Suprapubic skin (tissue), 4 donors: Measurements from ENCODE around the gene CNN3. TPM values are rescaled to one million over a fixed set of nuclear protein-coding genes. Genes with fewer than 3 reads are reported as not detected.
A peak's percentile ranks its signal among the peaks of the same experiment; 100 is the strongest.
"Not testable (repeated sequence)": the region's sequence is repeated elsewhere in the genome, so short reads cannot be mapped to it uniquely, and the experiment has no call there.

Source experiments
- DNase-seq, 2 donors: peaks; one replicate each; pipeline ENCODE4 v3.0.0-alpha.2; 2019; ENCODE audit warnings: low spot score in 2 of 2
- H3K27ac ChIP-seq: fragments of 200-600 bp; sonication (generic); one replicate; pipeline ENCODE4 v1.5.1; 2019
- H3K27me3 ChIP-seq: fragments of 200-600 bp; sonication (generic); one replicate; pipeline ENCODE4 v1.5.1; 2019
- H3K36me3 ChIP-seq: fragments of 200-600 bp; sonication (generic); one replicate; pipeline ENCODE4 v1.5.1; 2019
- H3K4me1 ChIP-seq: fragments of 200-600 bp; sonication (generic); one replicate; pipeline ENCODE4 v1.5.1; 2019
- H3K4me3 ChIP-seq: fragments of 200-600 bp; sonication (generic); one replicate; pipeline ENCODE4 v1.5.1; 2019; ENCODE audit warnings: mild to moderate bottlenecking
- H3K9me3 ChIP-seq: fragments of 200-600 bp; sonication (generic); one replicate; pipeline ENCODE4 v1.5.1; 2019
- CTCF ChIP-seq, 2 donors: fragments of 200-600 bp in 1 of 2; fragments of 450-650 bp in 1 of 2; sonication (generic) in 1 of 2; IDR thresholded peaks; one replicate each; pipeline ENCODE4 v1.5.1; 2016 to 2019; ENCODE audit warnings: antibody characterized with exemption in 2 of 2, mild to moderate bottlenecking in 1 of 2, moderate library complexity in 1 of 2
- EP300 ChIP-seq: sonication (generic); formaldehyde crosslinking; IDR thresholded peaks from one replicate; pipeline ENCODE4 v1.6.1; 2017; ENCODE audit warnings: antibody characterized with exemption
- POLR2A ChIP-seq, 2 donors: fragments of 450-650 bp; IDR thresholded peaks; one replicate each; pipeline ENCODE4 v1.6.1; 2017; ENCODE audit warnings: antibody characterized with exemption in 2 of 2, mild to moderate bottlenecking in 2 of 2, moderate library complexity in 2 of 2
- POLR2AphosphoS5 ChIP-seq, 3 donors: sonication (generic); formaldehyde crosslinking; IDR thresholded peaks; one replicate each; pipeline ENCODE4 v1.6.1; 2017; ENCODE audit warnings: antibody characterized with exemption in 3 of 3
- WGBS: methylation state at CpG from one replicate; pipeline ENCODE4 v1.1.5; 2018; 5-methylcytosine and 5-hydroxymethylcytosine counted together
- total RNA-seq, 4 donors: library from RNA; depleted of rRNA; stranded (reverse); fragments of >200 nt; gene quantifications; one replicate each; pipeline ENCODE4 v1.1.0, GENCODE V29; 2016

CNN3 gene
- total RNA-seq, 4 donors from 2014 or later, result 52.3 to 73.7 (median 58.6) TPM

GRCh38 chr1:94947437-94947836 is 20.5 kb upstream of the CNN3 start:
- no peak for DNase-seq
- Histone ChIP-seq H3K4me3 (no peak overlapping the region), H3K9me3 (no peaks in the 10 kb centered on the region), H3K4me1 (peaks cover 33% of the 10 kb centered on the region), H3K27me3 (no peaks in the 10 kb centered on the region), H3K27ac (no peak overlapping the region), H3K36me3 (no peaks in the 10 kb centered on the region)
- TF ChIP-seq CTCF (IDR thresholded peaks at IDR 0.05) (no peak), EP300 (no peak), POLR2A (IDR thresholded peaks at IDR 0.05) (no peak), POLR2AphosphoS5 (IDR thresholded peaks at IDR 0.05) (no peak)
- 46% methylated on average over 1 of the region's 1 CpG for WGBS

DNA sequence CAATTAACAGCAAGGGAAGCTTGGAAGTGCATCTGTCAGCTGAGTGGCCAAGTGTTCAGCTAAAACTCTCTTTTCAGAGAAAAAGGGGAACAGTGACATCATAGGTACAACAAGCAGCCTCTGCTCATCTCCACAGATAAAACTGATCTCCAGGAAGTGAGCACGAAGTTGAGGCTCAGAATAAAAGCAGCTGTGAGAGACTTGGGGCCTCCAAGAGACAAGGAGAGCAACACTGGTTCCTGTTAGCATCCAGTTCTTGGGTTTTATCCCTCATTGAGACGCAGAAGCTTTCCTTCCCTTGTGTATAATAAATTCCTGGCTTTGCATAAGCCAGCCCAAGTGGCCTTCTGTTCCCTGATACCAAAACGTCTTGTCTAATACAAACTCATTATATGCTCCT is 20.0 kb upstream of the CNN3 start:
- no peaks in the 10 kb centered on the region for H3K9me3 ChIP-seq
- H3K27me3 ChIP-seq, result no peaks in the 10 kb centered on the region
- TF ChIP-seq EP300 (no peak), CTCF (IDR thresholded peaks at IDR 0.05) (no peak), POLR2AphosphoS5 (IDR thresholded peaks at IDR 0.05) (no peak), POLR2A (IDR thresholded peaks at IDR 0.05) (no peak)
- H3K4me3 ChIP-seq, result no peak overlapping the region
- peaks cover 32% of the 10 kb centered on the region for H3K4me1 ChIP-seq
- 66% methylated on average over 3 of the region's 3 CpGs for WGBS
- DNase-seq, result no peak
- H3K36me3 ChIP-seq, result no peaks in the 10 kb centered on the region
- H3K27ac ChIP-seq, result no peak overlapping the region

DNA sequence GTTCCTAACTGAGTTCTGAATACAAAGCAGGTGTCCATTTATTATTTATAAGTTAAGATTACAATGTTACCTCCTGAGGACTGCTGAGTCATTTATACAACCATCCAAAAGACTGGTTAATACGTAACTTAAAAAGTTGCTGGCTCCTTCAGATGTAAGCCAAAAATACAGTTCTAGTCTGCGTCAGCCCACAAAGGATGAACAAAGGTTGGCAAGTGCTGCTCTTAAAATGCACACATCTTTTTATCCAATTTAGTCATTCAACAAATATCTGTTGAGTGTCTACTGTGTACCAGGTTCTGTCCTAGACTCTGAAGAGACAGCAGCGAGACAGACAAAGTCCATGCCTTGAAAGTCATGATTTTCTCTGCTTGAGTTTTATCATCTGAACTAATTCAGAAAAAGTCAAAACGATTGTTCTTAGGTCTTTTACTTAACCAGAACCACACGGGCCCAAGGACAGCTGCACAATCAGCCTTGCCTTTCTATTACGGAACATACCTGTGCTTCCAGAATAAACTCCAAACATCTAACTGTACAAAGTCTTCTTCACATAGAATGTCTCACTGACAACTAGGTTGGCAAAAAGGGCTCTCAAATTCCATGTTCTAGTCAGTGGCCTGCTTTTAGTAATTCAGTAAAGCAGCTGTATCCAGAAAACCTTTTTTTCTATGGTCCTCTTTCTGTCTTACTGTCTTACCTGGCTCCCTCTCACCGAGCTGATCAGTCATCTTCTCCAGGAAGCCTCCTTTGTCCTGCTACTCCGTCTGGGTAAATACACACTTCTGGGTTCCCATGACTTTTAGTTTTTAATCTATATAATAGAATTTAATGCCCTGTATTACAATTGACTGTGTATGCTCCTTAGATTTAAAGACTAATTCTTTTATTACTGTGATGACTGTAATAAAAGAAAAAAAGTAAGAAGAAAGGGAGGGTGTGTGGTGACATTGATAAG is 15.5 kb upstream of the CNN3 start:
- Histone ChIP-seq H3K36me3 (no peaks in the 10 kb centered on the region), H3K4me1 (peaks cover 21% of the 10 kb centered on the region), H3K27ac (no peak overlapping the region), H3K27me3 (no peaks in the 10 kb centered on the region), H3K9me3 (no peaks in the 10 kb centered on the region), H3K4me3 (no peak overlapping the region)
- no peak for DNase-seq
- TF ChIP-seq POLR2AphosphoS5 (IDR thresholded peaks at IDR 0.05) (no peak), EP300 (no peak), CTCF (IDR thresholded peaks at IDR 0.05) (no peak), POLR2A (IDR thresholded peaks at IDR 0.05) (no peak)
- WGBS, result 75% methylated on average over 8 of the region's 8 CpGs

DNA sequence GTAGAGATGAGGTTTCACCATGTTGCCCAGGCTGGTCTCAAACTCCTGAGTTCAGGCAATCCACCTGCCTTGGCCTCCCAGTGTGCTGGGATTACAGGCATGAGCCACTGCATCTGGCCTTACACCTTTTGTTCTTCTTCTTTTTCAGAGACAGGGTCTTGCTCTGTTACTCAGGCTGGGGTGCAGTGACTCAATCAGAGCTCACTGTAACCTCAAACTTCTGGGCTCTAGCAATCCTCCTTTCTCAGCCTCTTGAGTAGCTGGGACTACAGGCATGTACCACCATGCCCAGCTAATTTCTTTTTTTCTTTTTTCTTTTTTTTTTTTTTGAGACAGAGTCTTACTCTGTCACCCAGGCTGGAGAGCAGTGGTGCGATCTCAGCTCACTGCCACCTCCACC is 14.6 kb upstream of the CNN3 start:
- peaks cover 19% of the 10 kb centered on the region for H3K4me1 ChIP-seq
- H3K9me3 ChIP-seq, H3K27ac ChIP-seq, H3K4me3 ChIP-seq, DNase-seq, H3K36me3 ChIP-seq, H3K27me3 ChIP-seq: not testable (repeated sequence)
- 93% methylated on average over 1 of the region's 1 CpG for WGBS

DNA sequence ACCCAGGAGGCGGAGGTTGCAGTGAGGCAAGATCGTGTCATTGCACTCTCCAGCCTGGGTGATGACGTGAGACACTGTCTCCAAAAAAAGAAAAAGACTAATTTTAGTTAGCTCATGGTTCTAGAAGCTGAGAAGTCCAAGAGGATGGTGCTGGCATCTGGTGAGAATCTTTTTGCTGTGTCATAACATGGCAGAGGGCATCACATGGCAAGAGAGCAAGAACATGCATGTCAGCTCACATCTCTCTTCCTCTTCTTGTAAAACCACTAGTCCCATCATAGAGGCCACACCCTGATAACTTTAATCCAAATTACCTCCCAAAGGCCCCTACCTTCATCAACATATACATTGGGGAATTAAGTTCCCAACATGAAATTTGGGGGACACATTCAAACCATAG is 13.8 kb upstream of the CNN3 start:
- H3K27me3 ChIP-seq, result no peaks in the 10 kb centered on the region
- H3K36me3 ChIP-seq, result no peaks in the 10 kb centered on the region
- 90% methylated on average over 3 of the region's 3 CpGs for WGBS
- TF ChIP-seq POLR2A (IDR thresholded peaks at IDR 0.05) (no peak), EP300 (no peak)
- no peak overlapping the region for H3K4me3 ChIP-seq
- no peaks in the 10 kb centered on the region for H3K9me3 ChIP-seq
- no peak overlapping the region for H3K27ac ChIP-seq
- DNase-seq, result no peak
- peaks cover 18% of the 10 kb centered on the region for H3K4me1 ChIP-seq

DNA sequence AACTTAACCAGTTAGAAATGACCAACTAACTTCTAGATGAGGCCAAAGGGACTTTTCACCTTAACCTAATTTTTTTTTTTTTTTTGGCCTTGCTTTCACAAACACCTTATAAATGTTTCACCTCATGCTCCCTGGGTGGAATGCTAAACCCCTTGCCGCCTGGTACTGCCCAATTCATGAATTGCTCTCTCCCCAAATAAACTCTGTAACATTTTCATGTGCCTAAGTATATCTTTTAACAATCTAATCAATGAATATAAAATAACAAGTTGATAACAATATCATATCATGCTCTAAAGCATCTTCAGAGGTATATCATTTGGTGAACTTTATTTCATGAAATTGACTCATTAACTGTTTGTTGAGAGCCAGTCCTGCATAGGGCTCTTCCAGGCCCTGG is 10.9 kb upstream of the CNN3 start:
- H3K9me3 ChIP-seq, result no peaks in the 10 kb centered on the region
- TF ChIP-seq POLR2A (IDR thresholded peaks at IDR 0.05), result no peak
- no peak for TF ChIP-seq POLR2AphosphoS5 (IDR thresholded peaks at IDR 0.05)
- no peak for TF ChIP-seq CTCF (IDR thresholded peaks at IDR 0.05)
- TF ChIP-seq EP300, result no peak
- H3K27me3 ChIP-seq, result no peaks in the 10 kb centered on the region
- H3K27ac ChIP-seq, result peak overlapping the region; percentile 48
- no peak overlapping the region for H3K4me3 ChIP-seq
- no peak for DNase-seq
- H3K36me3 ChIP-seq, result no peaks in the 10 kb centered on the region
- peaks cover 18% of the 10 kb centered on the region for H3K4me1 ChIP-seq
- 49% methylated on average over 1 of the region's 1 CpG for WGBS
